Mucosa of gallbladder (tissue), 1 donor: Measurements from ENCODE around the gene NAP1L4. TPM values are rescaled to one million over a fixed set of nuclear protein-coding genes. Genes with fewer than 3 reads are reported as not detected.

Source experiments
- DNase-seq: peaks from one replicate; pipeline ENCODE4 v3.0.0-alpha.2; 2020; ENCODE audit warnings: low spot score
- total RNA-seq: library from RNA; stranded (reverse); gene quantifications from one replicate; pipeline ENCODE4 v1.2.1, GENCODE V29; 2021
- donor health status: DM: no; HTN: no; CAD: no.

Gene NAP1L4
- total RNA-seq, 1 donor from 2014 or later: 135 TPM

GRCh38 chr11:3010521-3011275 lies 18.6 kb upstream of the NAP1L4 start:
- no peak for DNase-seq

DNA sequence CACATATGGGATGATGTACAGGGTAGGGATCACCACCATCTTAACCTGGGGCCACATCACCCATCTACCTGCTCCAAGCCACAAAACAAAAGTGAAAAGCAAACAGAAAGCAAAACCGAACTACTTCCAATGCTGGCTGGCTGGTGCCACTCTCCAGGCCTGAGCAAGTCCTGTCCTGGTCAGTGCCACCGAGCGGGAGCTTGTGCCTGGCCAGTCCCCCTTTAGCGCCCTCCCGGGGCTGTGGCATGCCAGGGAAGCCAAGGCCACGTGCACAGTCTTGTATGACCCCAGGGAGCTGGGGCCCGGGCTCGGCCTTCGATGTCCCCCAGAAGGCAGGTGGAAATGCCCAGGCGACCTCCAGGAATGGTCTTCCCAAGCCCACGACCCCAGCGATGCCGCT lies 17.9 kb upstream of the NAP1L4 start:
- no peak for DNase-seq

- no peak for DNase-seq
These were observed 17.4 kb upstream of the NAP1L4 start for GRCh38 chr11:3009481-3009880.

DNA sequence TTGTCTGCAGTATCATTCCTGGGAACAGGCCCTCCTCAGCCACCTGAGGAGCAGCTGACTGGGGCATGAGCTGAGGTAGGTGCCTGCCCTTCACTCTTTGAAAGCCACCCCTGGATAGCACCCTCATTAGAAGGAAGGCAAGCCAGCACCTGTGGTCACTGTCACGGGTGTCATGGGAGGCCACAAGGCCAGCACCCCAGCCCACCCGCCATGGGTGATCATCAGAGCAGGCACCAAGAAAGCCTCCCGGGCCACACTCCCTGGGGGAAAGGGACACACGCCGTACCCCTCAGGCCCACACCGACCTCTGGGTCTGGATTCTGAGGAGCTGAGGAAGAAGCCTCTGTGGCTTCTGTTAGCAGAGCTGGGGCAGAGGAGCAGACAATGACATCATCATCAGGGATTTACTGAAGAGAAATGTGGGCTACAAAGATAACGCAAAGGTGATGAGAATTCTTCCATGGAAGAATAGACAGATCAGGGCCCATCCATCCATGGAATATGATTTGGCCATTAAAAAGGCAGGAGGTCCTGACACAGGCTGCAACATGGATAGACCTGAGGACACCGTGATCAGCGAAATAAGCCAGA lies 16.7 kb upstream of the NAP1L4 start:
- DNase-seq: no peak

- no peak for DNase-seq
These were observed 15.4 kb upstream of the NAP1L4 start for GRCh38 chr11:3007404-3008010.

DNA sequence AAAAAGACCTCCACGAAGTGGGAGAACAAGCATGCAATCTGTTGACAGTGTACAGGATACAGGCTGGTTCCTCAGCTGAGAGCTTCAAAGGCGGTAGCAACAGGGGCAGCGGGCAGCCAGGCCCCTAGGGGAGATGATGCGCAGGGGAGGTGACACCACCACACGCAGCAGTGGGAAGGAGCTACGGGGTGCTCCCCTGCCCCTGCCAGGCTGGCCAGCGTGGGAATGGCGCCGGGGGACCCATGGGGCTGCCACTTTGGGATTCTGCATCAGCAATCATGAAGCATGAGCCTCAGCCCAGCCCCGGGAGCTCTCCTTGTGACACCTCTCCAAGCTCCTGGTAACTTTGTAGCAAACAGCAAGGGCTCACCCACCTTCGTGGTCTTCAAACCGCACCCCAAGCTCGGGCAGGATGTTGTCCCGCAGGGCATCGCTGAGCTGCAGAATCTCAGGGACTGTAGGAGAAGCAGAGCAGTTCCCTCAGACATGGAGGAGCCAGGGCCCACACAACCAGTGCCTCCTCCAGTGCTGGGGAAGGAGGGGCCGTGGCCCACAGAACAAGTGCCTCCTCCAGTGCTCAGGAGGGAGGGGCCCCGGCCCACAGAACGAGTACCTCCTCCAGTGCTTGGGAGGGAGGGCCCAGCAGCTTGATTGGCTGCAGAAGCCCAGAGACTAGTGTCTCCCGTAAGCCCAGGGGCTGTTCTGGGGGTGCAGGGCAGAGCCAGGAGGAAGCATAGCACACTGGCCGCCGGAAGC lies 14.6 kb upstream of the NAP1L4 start:
- no peak for DNase-seq

DNA sequence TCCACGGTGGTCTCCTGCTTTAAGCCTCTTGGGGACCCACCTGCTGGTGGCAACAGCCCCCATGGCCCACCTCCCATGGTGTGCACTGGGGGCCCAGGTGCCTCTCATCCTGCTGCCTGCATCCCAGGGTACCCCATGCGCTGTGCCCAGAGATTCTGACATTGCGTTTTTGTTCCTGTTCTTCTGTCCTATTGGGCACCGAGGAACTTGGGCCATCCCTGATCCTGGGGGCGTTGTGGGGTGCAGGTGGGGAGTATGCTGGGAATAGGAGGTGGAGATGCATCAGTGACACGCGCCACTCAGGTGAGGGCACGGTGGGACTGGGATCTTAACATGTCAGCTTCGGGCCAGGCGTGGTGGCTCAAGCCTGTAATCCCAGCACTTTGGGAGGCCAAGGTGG lies 12.4 kb upstream of the NAP1L4 start:
- no peak for DNase-seq

- peak; percentile 38 for DNase-seq
These were observed 11.5 kb upstream of the NAP1L4 start for GRCh38 chr11:3003396-3004231.

DNA sequence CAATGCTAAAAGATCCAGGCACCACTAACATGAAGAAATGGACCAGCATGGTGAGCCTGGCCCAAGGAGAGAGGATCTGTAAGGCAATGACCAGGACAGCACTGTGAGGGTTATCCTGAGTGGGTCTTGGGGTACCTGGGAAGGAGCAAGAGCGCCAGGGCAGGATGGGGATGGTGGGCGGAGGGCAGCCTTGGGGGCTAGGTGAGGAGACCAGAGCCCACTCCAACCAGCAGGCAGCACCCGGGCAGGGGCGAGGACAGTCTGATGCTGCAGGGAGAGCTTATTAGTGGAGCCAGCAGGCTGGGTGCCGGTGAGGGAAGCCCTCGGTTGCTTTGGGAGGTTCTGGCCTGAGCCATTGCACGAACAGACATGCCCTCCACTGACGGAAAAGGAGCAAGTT lies 10.7 kb upstream of the NAP1L4 start:
- DNase-seq: no peak

DNA sequence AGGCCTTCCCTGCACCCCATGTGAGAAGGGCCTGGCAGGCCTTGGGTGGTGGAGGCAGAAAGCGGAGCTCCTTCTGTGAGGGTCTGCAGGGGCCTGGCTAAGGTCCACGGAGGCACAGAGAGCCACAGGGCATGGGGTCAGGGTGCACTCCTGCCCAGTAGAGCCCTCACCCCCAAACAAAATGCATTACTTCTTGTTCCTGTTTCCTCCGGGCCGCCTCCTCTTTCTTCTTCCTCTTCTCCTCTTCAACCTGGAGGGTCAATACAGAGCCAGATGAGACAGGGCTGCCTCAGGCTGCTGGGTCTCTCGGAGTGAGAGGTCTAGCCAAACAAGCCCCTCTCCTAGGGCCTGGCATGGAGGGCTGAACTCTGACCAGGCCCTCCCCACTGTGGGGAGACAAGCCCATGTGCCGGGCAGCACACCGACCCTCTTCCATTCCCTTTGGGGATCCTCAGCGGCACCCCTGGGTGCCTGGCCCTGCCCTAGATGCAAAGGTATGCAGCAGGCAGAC lies 10.3 kb upstream of the NAP1L4 start:
- DNase-seq: no peak

DNA sequence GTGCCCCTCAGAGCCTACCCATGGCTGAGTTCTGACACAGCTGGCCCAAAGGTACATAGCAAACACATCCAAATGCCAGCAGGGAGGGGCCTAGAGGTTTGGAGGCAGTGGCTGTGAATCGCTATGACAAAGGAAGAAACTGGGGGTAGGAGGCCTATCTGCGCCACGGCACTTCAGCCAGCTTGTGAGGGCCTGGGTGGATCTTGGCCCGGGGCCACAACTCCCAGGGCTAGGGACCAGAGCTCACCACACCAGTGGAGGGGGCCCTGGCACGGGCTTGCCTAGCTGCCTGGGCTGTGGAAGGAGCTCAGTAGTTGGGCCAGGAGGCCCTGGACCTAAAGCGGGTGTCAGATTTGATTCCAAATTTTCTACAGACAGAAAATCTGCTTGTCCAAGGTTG lies 9.4 kb upstream of the NAP1L4 start:
- no peak for DNase-seq

DNA sequence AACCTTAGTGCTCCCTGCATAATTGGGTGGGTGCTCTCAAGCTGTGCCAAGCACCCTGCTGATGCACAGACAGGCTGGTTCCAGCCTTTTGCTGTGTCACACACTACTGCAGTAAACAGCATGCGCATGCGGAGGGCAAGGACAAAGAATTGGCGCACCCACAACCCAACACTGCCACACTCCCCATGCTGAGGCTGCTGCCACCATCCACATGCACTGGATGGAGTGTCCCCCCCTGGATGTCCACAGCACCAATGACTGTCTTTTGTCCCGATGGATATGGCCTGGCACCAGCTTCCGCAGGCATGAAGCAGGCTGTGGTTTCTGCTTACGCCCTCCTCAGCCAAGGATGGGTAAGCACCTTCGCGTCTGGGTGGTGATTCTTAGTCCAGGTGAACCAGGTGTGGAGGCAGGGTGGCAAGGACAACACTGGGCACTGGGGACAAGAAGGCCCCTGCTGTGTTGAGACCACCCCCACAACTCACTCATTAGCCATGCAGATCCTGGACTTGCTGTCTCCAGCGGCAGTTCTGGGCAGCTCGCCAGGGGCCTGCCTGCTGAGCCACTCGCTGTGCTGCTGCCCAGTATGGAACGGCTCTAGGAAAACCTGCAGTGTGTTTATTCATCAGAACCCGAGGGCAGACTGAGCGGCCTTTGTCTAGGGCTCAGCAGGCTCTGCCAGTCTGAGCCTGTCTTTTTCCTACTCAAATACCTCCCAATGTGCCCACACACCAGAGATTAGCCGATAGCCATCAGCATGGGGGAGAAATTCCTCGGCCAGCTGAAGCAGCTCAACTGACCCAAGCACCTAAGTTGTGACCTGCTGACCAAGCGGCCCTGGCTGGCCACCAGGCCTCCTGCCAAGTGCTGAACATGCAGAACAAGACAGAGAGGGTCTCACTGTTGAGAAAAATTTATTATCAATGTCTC lies 8.2 kb upstream of the NAP1L4 start:
- peak; percentile 88 for DNase-seq

DNA sequence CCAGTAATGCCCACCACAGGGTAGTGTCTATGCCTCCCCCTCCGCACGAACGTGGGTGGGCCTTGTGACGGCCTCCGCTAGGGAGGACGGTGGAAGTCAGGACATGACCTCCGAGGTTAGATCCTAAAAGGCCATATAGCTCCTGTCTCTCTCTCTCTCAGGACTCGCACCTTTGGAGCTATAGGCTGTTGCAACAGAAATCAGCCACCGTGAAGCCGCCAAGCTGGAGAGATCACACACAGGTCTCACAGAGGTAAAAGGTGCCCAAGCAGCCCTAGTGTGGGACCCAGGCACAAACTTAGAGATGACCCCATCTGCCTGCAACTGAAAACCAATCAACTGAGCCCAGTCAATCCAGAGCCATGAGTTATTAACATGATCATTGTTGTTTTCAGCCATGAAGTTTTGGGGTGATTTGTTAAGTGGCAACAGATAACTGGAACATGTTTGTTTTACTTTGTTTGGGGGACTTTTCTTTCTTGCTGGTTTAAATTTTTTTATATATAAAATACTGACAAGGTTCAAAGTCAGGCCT lies 7.4 kb upstream of the NAP1L4 start:
- no peak for DNase-seq

- DNase-seq: no peak
These were observed 6.1 kb upstream of the NAP1L4 start for GRCh38 chr11:2998073-2998850.

- DNase-seq: no peak
These were observed 5.3 kb upstream of the NAP1L4 start for GRCh38 chr11:2997406-2997805.

- DNase-seq: no peak
These were observed 4.8 kb upstream of the NAP1L4 start for GRCh38 chr11:2996976-2997375.

GRCh38 chr11:2995893-2996554 lies 3.9 kb upstream of the NAP1L4 start:
- no peak for DNase-seq

- DNase-seq: no peak
These were observed 3.0 kb upstream of the NAP1L4 start for GRCh38 chr11:2995031-2995561.
